ENCODE measurements around the gene EPB41L2.

DNA sequence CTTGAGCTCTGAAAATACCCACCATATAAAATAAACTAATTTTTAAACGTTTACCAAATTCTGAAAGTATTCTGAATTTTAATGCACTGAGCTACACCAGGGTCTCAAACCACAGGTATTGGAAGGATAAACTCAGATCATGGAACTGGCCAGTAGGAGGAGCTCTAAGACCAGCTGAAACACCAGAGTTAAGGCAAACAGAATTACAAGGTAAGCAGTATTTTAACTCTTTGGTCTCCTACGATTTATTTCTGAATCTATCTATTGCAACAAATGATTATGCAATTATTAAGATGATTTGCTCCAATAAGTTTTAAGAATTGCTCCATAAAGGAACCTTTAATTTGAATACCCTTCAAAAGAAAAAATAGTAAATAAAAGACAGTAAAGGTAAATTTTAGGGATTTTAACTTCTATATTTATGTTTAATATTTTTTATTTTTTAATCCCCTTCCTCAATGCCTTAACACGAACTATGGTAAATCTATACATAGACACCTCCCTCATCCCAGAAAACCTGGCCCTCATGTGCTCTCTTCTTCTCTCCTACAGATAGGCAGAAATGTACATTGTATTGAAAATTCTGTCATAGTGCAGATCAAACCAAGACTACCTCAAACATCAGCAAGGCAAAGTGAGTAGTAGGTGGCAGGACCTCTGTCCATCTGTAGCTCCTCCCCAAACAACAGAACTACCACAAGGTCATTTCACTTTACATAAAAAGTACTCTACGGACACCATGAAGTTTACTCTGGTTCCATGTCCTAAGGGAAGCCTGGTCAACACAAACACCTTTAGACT, 177.5 kb downstream of the EPB41L2 start:
- no peak for TF ChIP-seq EZH2 (IDR thresholded peaks at IDR 0.05; ENCODE audit: insufficient read depth, poor library complexity, severe bottlenecking)
- no peak for TF ChIP-seq EZH2phosphoT487 (IDR thresholded peaks at IDR 0.05; ENCODE audit: insufficient read depth, low read depth)
